ENCODE results near the gene MAGI1. TPM values are rescaled to one million over a fixed set of nuclear protein-coding genes. Genes with fewer than 3 reads are reported as not detected.

The MAGI1 gene
- total RNA-seq, 5 donors from 2014 or later (not counting 1 experiment from before 2014, with no cell fraction given), result 0.23 to 0.63 (median 0.29) TPM

GRCh38 chr3:66076861-66077470, 38.2 kb upstream of the MAGI1 start:
- H3K4me1 Mint-ChIP-seq, result no peaks in the 10 kb centered on the region
- no peak overlapping the region for H3K27ac ChIP-seq (ENCODE audit: low read length)
- DNase-seq (no peak), ATAC-seq (replicated peaks in 1 of 4) (no peak)
- H3K4me1 ChIP-seq (ENCODE audit: control insufficient read depth in 1 of 2, extremely low read depth in 1 of 2, insufficient read depth in 2 of 2, low read length in 2 of 2), result no peaks in the 10 kb centered on the region
- H3K9me3 Mint-ChIP-seq, result peaks cover 0 to 8% (median 2%) of the 10 kb centered on the region in 3 donors
- H3K36me3 ChIP-seq (ENCODE audit: control insufficient read depth in 2 of 2, extremely low read depth in 1 of 2, insufficient read depth in 1 of 2, low read length in 1 of 2), result no peaks in the 10 kb centered on the region
- H3K27me3 ChIP-seq (replicated peaks in 1 of 2; ENCODE audit: control insufficient read depth in 2 of 2, extremely low read depth in 1 of 2, insufficient read depth in 2 of 2, low read length in 1 of 2), result peaks cover 0 to 6% of the 10 kb centered on the region in 2 experiments
- ChIA-PET CTCF (no interaction called here), POLR2A (no interaction called here)
- H3K27ac Mint-ChIP-seq, result no peak overlapping the region
- WGBS (ENCODE audit: insufficient coverage), result 92% methylated on average over 3 of the region's 6 CpGs
- H3K4me3 Mint-ChIP-seq, result no peak overlapping the region
- H3K36me3 Mint-ChIP-seq, result no peaks in the 10 kb centered on the region
- H3K27me3 Mint-ChIP-seq, result peaks cover 2 to 4% of the 10 kb centered on the region in 2 donors
- H3K9me3 ChIP-seq, result no peaks in the 10 kb centered on the region
- no peak overlapping the region for H3K4me3 ChIP-seq (ENCODE audit: control insufficient read depth in 1 of 2, extremely low read depth in 1 of 2, low read length in 1 of 2)

DNA sequence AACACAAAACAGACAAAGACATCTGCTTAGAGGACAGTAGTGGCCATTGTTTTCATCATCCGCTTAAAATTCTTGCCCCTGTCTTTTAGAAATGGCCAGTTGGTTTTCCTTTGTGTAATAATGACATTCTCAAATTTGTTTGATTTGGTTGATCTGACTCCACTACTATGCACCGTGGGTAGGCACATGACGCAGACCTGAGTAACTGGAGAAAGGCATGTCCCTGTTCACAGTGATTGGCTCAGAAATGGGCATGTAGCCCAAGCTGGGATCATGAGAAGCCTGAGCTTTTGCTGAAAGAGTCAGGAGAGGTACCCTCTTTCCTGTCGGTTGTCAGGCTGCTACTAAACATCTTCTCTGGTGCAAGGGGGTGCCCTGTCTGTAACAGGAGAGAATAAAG, 36.6 kb upstream of the MAGI1 start:
- H3K4me1 ChIP-seq (ENCODE audit: control insufficient read depth in 1 of 2, extremely low read depth in 1 of 2, insufficient read depth in 2 of 2, low read length in 2 of 2), result no peaks in the 10 kb centered on the region
- Mint-ChIP-seq H3K36me3 (no peaks in the 10 kb centered on the region), H3K9me3 (peaks cover 0 to 8% (median 2%) of the 10 kb centered on the region in 3 donors), H3K4me1 (no peaks in the 10 kb centered on the region), H3K4me3 (no peak overlapping the region), H3K27ac (no peak overlapping the region), H3K27me3 (peaks cover 0 to 4% of the 10 kb centered on the region in 2 donors)
- WGBS (ENCODE audit: insufficient coverage), result 100% methylated on average over 1 of the region's 4 CpGs
- no peak overlapping the region for H3K27ac ChIP-seq (ENCODE audit: low read length)
- peaks cover 0 to 2% of the 10 kb centered on the region in 2 experiments for H3K27me3 ChIP-seq (replicated peaks in 1 of 2; ENCODE audit: control insufficient read depth in 2 of 2, extremely low read depth in 1 of 2, insufficient read depth in 2 of 2, low read length in 1 of 2)
- H3K4me3 ChIP-seq (ENCODE audit: control insufficient read depth in 1 of 2, extremely low read depth in 1 of 2, low read length in 1 of 2), result no peak overlapping the region
- ATAC-seq (replicated peaks in 1 of 4) (no peak), DNase-seq (no peak)
- no peaks in the 10 kb centered on the region for H3K9me3 ChIP-seq
- ChIA-PET POLR2A (no interaction called here), CTCF (no interaction called here)
- H3K36me3 ChIP-seq (ENCODE audit: control insufficient read depth in 2 of 2, extremely low read depth in 1 of 2, insufficient read depth in 1 of 2, low read length in 1 of 2), result no peaks in the 10 kb centered on the region

- Histone ChIP-seq H3K36me3 (ENCODE audit: control insufficient read depth in 2 of 2, extremely low read depth in 1 of 2, insufficient read depth in 1 of 2, low read length in 1 of 2) (no peaks in the 10 kb centered on the region), H3K27me3 (replicated peaks in 1 of 2; ENCODE audit: control insufficient read depth in 2 of 2, extremely low read depth in 1 of 2, insufficient read depth in 2 of 2, low read length in 1 of 2) (peaks cover 0 to 2% of the 10 kb centered on the region in 2 experiments), H3K27ac (ENCODE audit: low read length) (no peak overlapping the region), H3K9me3 (no peaks in the 10 kb centered on the region), H3K4me3 (ENCODE audit: control insufficient read depth in 1 of 2, extremely low read depth in 1 of 2, low read length in 1 of 2) (no peak overlapping the region), H3K4me1 (ENCODE audit: control insufficient read depth in 1 of 2, extremely low read depth in 1 of 2, insufficient read depth in 2 of 2, low read length in 2 of 2) (no peaks in the 10 kb centered on the region)
- Mint-ChIP-seq H3K27me3 (peaks cover 0 to 4% of the 10 kb centered on the region in 2 donors), H3K4me1 (no peaks in the 10 kb centered on the region), H3K36me3 (no peaks in the 10 kb centered on the region), H3K27ac (no peak overlapping the region), H3K9me3 (peaks cover 4 to 12% (median 5%) of the 10 kb centered on the region in 3 donors), H3K4me3 (no peak overlapping the region)
- 100% methylated on average over 1 of the region's 8 CpGs for WGBS (ENCODE audit: insufficient coverage)
- CTCF ChIA-PET, result no interaction called here
- POLR2A ChIA-PET, result no interaction called here
- ATAC-seq (replicated peaks in 1 of 4), result no peak
- no peak for DNase-seq
Observed at GRCh38 chr3:66073464-66074141, 34.9 kb upstream of the MAGI1 start.

DNA sequence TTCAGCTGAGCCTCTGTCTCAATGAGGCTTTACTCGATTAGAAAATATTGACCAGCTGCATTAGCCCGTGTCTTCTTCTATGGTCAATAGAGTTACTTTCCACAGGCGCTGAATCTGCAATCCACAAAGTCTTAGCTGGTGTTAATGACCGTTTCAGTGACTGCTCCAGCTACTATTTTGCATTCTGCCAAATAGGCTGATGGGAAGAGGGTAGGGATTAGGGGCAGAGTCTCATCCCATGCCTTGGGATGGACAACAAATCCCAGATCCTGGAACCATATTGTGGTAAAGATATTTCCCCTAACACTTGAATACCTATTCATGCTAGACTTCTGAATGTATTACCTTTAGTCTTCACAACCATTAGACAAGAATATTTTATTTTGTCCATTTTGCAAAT, 29.5 kb upstream of the MAGI1 start:
- 72% methylated on average over 3 of the region's 4 CpGs for WGBS (ENCODE audit: insufficient coverage)
- Mint-ChIP-seq H3K36me3 (no peaks in the 10 kb centered on the region), H3K4me3 (no peak overlapping the region), H3K27me3 (no peaks in the 10 kb centered on the region), H3K4me1 (no peaks in the 10 kb centered on the region), H3K9me3 (peaks cover 2 to 4% (median 4%) of the 10 kb centered on the region in 3 donors), H3K27ac (no peak overlapping the region)
- no peaks in the 10 kb centered on the region for H3K9me3 ChIP-seq
- H3K27ac ChIP-seq (ENCODE audit: low read length), result no peak overlapping the region
- POLR2A ChIA-PET, result no interaction called here
- H3K4me1 ChIP-seq (ENCODE audit: control insufficient read depth in 1 of 2, extremely low read depth in 1 of 2, insufficient read depth in 2 of 2, low read length in 2 of 2), result no peaks in the 10 kb centered on the region
- DNase-seq (no peak), ATAC-seq (replicated peaks in 1 of 4) (no peak)
- CTCF ChIA-PET, result no interaction called here
- no peaks in the 10 kb centered on the region for H3K36me3 ChIP-seq (ENCODE audit: control insufficient read depth in 2 of 2, extremely low read depth in 1 of 2, insufficient read depth in 1 of 2, low read length in 1 of 2)
- H3K4me3 ChIP-seq (ENCODE audit: control insufficient read depth in 1 of 2, extremely low read depth in 1 of 2, low read length in 1 of 2), result no peak overlapping the region
- H3K27me3 ChIP-seq (replicated peaks in 1 of 2; ENCODE audit: control insufficient read depth in 2 of 2, extremely low read depth in 1 of 2, insufficient read depth in 2 of 2, low read length in 1 of 2), result peaks cover 0 to 2% of the 10 kb centered on the region in 2 experiments

GRCh38 chr3:66066963-66067617, 28.4 kb upstream of the MAGI1 start:
- DNase-seq, result no peak
- POLR2A ChIA-PET, result no interaction called here
- Histone ChIP-seq H3K27me3 (replicated peaks in 1 of 2; ENCODE audit: control insufficient read depth in 2 of 2, extremely low read depth in 1 of 2, insufficient read depth in 2 of 2, low read length in 1 of 2) (peaks cover 0 to 2% of the 10 kb centered on the region in 2 experiments), H3K9me3 (no peaks in the 10 kb centered on the region), H3K36me3 (ENCODE audit: control insufficient read depth in 2 of 2, extremely low read depth in 1 of 2, insufficient read depth in 1 of 2, low read length in 1 of 2) (no peaks in the 10 kb centered on the region), H3K4me1 (ENCODE audit: control insufficient read depth in 1 of 2, extremely low read depth in 1 of 2, insufficient read depth in 2 of 2, low read length in 2 of 2) (no peaks in the 10 kb centered on the region), H3K27ac (ENCODE audit: low read length) (no peak overlapping the region), H3K4me3 (ENCODE audit: control insufficient read depth in 1 of 2, extremely low read depth in 1 of 2, low read length in 1 of 2) (no peak overlapping the region)
- peaks cover 2 to 4% (median 4%) of the 10 kb centered on the region in 3 donors for H3K9me3 Mint-ChIP-seq
- no peak for ATAC-seq (replicated peaks in 1 of 4)
- no peak overlapping the region for H3K4me3 Mint-ChIP-seq
- H3K4me1 Mint-ChIP-seq, result no peaks in the 10 kb centered on the region
- no peak overlapping the region for H3K27ac Mint-ChIP-seq
- 100% methylated on average over 3 of the region's 4 CpGs for WGBS (ENCODE audit: insufficient coverage)
- H3K36me3 Mint-ChIP-seq, result no peaks in the 10 kb centered on the region
- peaks cover 0 to 4% of the 10 kb centered on the region in 2 donors for H3K27me3 Mint-ChIP-seq
- CTCF ChIA-PET, result no interaction called here

DNA sequence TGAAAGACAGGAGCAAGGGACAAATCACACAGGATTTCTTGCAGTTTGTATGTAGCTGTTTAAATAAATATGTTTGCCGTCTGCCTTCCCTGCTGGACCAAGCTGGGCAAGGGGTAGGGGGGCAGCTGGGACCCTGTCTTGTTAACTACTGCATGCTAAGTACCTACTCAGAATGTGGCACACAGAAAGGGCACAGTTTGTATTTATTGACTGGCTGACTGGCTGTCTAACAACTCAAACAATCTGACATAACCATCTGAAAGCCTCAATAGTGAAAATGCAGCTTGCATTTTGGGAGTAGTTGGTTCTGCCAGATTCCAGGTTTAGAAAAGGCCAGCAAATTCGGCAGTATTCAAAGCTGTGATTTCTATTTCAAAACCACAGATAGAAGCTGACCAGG, 16.6 kb upstream of the MAGI1 start:
- Histone ChIP-seq H3K4me1 (ENCODE audit: control insufficient read depth in 1 of 2, extremely low read depth in 1 of 2, insufficient read depth in 2 of 2, low read length in 2 of 2) (no peaks in the 10 kb centered on the region), H3K27ac (ENCODE audit: low read length) (no peak overlapping the region), H3K4me3 (ENCODE audit: control insufficient read depth in 1 of 2, extremely low read depth in 1 of 2, low read length in 1 of 2) (no peak overlapping the region), H3K36me3 (ENCODE audit: control insufficient read depth in 2 of 2, extremely low read depth in 1 of 2, insufficient read depth in 1 of 2, low read length in 1 of 2) (no peaks in the 10 kb centered on the region), H3K27me3 (replicated peaks in 1 of 2; ENCODE audit: control insufficient read depth in 2 of 2, extremely low read depth in 1 of 2, insufficient read depth in 2 of 2, low read length in 1 of 2) (no peaks in the 10 kb centered on the region), H3K9me3 (no peaks in the 10 kb centered on the region)
- Mint-ChIP-seq H3K36me3 (no peaks in the 10 kb centered on the region), H3K27ac (no peak overlapping the region), H3K4me1 (no peaks in the 10 kb centered on the region), H3K4me3 (no peak overlapping the region), H3K9me3 (peaks cover 0 to 5% (median 0%) of the 10 kb centered on the region in 3 donors), H3K27me3 (peaks cover 0 to 4% of the 10 kb centered on the region in 2 donors)
- ATAC-seq (replicated peaks in 1 of 4) (no peak), DNase-seq (no peak)
- ChIA-PET POLR2A (no interaction called here), CTCF (no interaction called here)
- 75% methylated on average over 2 of the region's 2 CpGs for WGBS (ENCODE audit: insufficient coverage)
